ENCODE measurements around the gene BMPR1B.

DNA sequence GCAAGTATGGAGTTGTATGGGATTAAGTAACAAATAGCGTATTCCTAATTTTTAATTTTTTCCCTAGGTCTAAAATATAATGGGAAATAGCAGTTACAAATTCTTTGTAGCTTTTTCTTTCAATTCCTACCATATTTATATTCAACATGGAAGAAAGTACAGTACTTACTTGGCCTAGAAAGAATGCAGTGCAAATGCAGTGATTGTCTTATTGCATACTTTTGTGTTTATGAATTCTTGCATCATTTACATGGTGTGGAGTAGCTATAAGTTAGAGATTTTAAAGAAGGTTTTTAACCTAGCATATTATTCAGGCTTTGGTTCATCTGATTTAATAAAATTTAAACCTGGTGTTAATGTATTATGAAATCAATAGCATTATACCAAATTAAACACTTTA is 263.3 kb downstream of the BMPR1B start:
- TF ChIP-seq, protein P1, sequence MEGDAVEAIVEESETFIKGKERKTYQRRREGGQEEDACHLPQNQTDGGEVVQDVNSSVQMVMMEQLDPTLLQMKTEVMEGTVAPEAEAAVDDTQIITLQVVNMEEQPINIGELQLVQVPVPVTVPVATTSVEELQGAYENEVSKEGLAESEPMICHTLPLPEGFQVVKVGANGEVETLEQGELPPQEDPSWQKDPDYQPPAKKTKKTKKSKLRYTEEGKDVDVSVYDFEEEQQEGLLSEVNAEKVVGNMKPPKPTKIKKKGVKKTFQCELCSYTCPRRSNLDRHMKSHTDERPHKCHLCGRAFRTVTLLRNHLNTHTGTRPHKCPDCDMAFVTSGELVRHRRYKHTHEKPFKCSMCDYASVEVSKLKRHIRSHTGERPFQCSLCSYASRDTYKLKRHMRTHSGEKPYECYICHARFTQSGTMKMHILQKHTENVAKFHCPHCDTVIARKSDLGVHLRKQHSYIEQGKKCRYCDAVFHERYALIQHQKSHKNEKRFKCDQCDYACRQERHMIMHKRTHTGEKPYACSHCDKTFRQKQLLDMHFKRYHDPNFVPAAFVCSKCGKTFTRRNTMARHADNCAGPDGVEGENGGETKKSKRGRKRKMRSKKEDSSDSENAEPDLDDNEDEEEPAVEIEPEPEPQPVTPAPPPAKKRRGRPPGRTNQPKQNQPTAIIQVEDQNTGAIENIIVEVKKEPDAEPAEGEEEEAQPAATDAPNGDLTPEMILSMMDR (conservative IDR thresholded peaks at IDR 0.05 in 1 of 2, IDR thresholded peaks at IDR 0.05 in 1 of 2; ENCODE audit: extremely low read depth in 1 of 2, insufficient read depth in 1 of 2, low read depth in 1 of 2, low read length in 2 of 2): no peak
- TF ChIP-seq EZH2 (IDR thresholded peaks at IDR 0.05; ENCODE audit: borderline replicate concordance, low read length): no peak

Data from mammary epithelial cell (primary cell).